Measurements from ENCODE around the gene RHBG.

GRCh38 chr1:156430303-156430702 lies 61.3 kb downstream of the RHBG start:
- TF ChIP-seq, protein P1, sequence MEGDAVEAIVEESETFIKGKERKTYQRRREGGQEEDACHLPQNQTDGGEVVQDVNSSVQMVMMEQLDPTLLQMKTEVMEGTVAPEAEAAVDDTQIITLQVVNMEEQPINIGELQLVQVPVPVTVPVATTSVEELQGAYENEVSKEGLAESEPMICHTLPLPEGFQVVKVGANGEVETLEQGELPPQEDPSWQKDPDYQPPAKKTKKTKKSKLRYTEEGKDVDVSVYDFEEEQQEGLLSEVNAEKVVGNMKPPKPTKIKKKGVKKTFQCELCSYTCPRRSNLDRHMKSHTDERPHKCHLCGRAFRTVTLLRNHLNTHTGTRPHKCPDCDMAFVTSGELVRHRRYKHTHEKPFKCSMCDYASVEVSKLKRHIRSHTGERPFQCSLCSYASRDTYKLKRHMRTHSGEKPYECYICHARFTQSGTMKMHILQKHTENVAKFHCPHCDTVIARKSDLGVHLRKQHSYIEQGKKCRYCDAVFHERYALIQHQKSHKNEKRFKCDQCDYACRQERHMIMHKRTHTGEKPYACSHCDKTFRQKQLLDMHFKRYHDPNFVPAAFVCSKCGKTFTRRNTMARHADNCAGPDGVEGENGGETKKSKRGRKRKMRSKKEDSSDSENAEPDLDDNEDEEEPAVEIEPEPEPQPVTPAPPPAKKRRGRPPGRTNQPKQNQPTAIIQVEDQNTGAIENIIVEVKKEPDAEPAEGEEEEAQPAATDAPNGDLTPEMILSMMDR (IDR thresholded peaks at IDR 0.05), result no peak
- TF ChIP-seq POLR2A (IDR thresholded peaks at IDR 0.05), result no peak
